Small intestine (tissue), 7 donors: ENCODE data around the gene DHX57. TPM values are rescaled to one million over a fixed set of nuclear protein-coding genes. Genes with fewer than 3 reads are reported as not detected.

ENCODE experiments used
- DNase-seq, 2 donors: peaks; one replicate each; pipeline versions ENCODE4 v3.0.0 to v3.0.0-alpha.2; 2013
- FAIRE-seq: peaks from 2 replicates; lab custom pipeline; 2012; peaks lifted over from hg19 to GRCh38; lab: Jason Lieb, UNC
- H3K27ac ChIP-seq, 3 donors: one replicate each; pipeline ENCODE4 v1.5.1; 2013; ENCODE audit warnings: low read length in 2 of 3, mild to moderate bottlenecking in 2 of 3, control low read depth in 1 of 3, inconsistent platforms in 1 of 3, low read depth in 1 of 3, moderate library complexity in 1 of 3
- H3K27me3 ChIP-seq, 3 donors: one replicate each; pipeline ENCODE4 v1.6.1; 2013; ENCODE audit warnings: low read length in 3 of 3, inconsistent platforms in 1 of 3; ENCODE audit not compliant: control insufficient read depth in 3 of 3, insufficient read depth in 3 of 3
- H3K36me3 ChIP-seq, 3 donors: one replicate each; pipeline ENCODE4 v1.6.1; 2013; ENCODE audit warnings: low read length in 3 of 3, inconsistent platforms in 1 of 3, low read depth in 1 of 3, mild to moderate bottlenecking in 1 of 3, moderate library complexity in 1 of 3; ENCODE audit not compliant: control insufficient read depth in 3 of 3, insufficient read depth in 2 of 3
- H3K4me1 ChIP-seq, 3 donors: one replicate each; pipeline ENCODE4 v1.6.1; 2013; ENCODE audit warnings: low read length in 2 of 3, inconsistent platforms in 1 of 3, low read depth in 1 of 3, mild to moderate bottlenecking in 1 of 3, moderate library complexity in 1 of 3; ENCODE audit not compliant: control insufficient read depth in 3 of 3, insufficient read depth in 2 of 3
- H3K4me3 ChIP-seq, 3 donors: one replicate each; pipeline ENCODE4 v1.5.1; 2013; ENCODE audit warnings: low read length in 3 of 3, control low read depth in 1 of 3, inconsistent platforms in 1 of 3, low read depth in 1 of 3, mild to moderate bottlenecking in 1 of 3, moderate library complexity in 1 of 3
- H3K9me3 ChIP-seq, 2 donors: one replicate each; pipeline ENCODE4 v1.6.1; 2013; ENCODE audit warnings: low read depth in 1 of 2, low read length in 1 of 2; ENCODE audit not compliant: control insufficient read depth in 2 of 2, insufficient read depth in 1 of 2
- WGBS, 3 donors: extraction: QIAGEN DNeasy Blood & Tissue Kit; methylation state at CpG; one replicate each; pipeline ENCODE4 v1.1.7; 2013; 5-methylcytosine and 5-hydroxymethylcytosine counted together
- polyA plus RNA-seq, 4 donors: library from polyadenylated mRNA; stranded (reverse) in 3 of 4; unstranded in 1 of 4; fragments of 200-250 nt in 3 of 4; fragments of 120-200 nt in 1 of 4; gene quantifications; one replicate each; pipeline versions ENCODE4 v1.2.1 to v1.2.3, GENCODE V29; 2013
- donor health status: healthy with polysubstance abuse.
- donor health status: control.
- donor health status: control.
- donor health status: Bipolar disorder and iron deficiency.
- donor health status: healthy.

Gene DHX57
- polyA plus RNA-seq, 4 donors, result 2.4 to 13.6 (median 5.8) TPM

GRCh38 chr2:38876407-38876806, 673 bp upstream of the DHX57 start:
- Histone ChIP-seq H3K27me3 (no peaks in the 10 kb centered on the region), H3K4me3 (peak overlapping the region; percentile 65 to 94 (median 69)), H3K9me3 (peaks cover 0 to 4% of the 10 kb centered on the region in 2 donors), H3K27ac (no peak overlapping the region), H3K36me3 (no peaks in the 10 kb centered on the region), H3K4me1 (peaks cover 0 to 5% (median 4%) of the 10 kb centered on the region in 3 donors)
- 18 to 35% (median 29%) methylated on average over 10 of the region's 10 CpGs for WGBS, 3 donors
- FAIRE-seq (no peak), DNase-seq (no peak)

- Histone ChIP-seq H3K9me3 (peaks cover 0 to 10% of the 10 kb centered on the region in 2 donors), H3K36me3 (no peaks in the 10 kb centered on the region), H3K27ac (peak overlapping the region in 2 of 3 donors; percentile 51 to 64), H3K4me1 (peaks cover 0 to 5% (median 4%) of the 10 kb centered on the region in 3 donors), H3K4me3 (peak overlapping the region; percentile 65 to 94 (median 69)), H3K27me3 (no peaks in the 10 kb centered on the region)
- DNase-seq (no peak), FAIRE-seq (no peak)
- 0 to 1% (median 1%) methylated on average over 10 of the region's 10 CpGs for WGBS, 3 donors
Measured at GRCh38 chr2:38875227-38875575, 533 bp downstream of the DHX57 start.

DNA sequence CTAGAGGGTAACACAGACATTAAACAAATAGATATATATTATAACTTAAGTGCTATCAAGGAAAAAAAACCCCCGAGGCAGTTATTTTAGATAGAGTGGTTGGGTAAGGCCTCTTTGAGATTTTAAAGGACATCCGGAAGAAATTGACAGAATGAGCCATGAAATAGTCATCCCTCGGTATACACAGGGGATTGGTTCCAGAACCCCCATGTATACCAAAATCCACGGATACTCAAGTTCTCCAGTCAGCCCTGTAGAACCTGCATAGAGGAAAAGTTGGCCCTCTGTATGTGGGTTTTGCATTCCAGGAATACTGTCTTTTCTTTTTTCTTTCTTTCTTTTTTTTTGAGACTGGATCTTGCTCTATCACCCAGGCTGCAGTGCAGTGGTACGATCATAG, 2.0 kb downstream of the DHX57 start:
- FAIRE-seq, result no peak

GRCh38 chr2:38871432-38871831, 4.3 kb downstream of the DHX57 start:
- Histone ChIP-seq H3K4me3 (no peak overlapping the region), H3K27me3 (no peaks in the 10 kb centered on the region), H3K36me3 (peaks cover 0 to 4% (median 2%) of the 10 kb centered on the region in 3 donors), H3K9me3 (peaks cover 0 to 10% of the 10 kb centered on the region in 2 donors), H3K27ac (no peak overlapping the region), H3K4me1 (peaks cover 0 to 4% (median under 1%) of the 10 kb centered on the region in 3 donors)
- no peak for FAIRE-seq
- no peak for DNase-seq
- WGBS, 3 donors, result 97 to 98% (median 98%) methylated on average over 3 of the region's 3 CpGs

More for the DNA sequence above, 2.0 kb downstream of the DHX57 start:
- no peaks in the 10 kb centered on the region for H3K36me3 ChIP-seq
- H3K4me1 ChIP-seq, result peaks cover 0 to 5% (median 4%) of the 10 kb centered on the region in 3 donors
- H3K4me3 ChIP-seq, result no peak overlapping the region
- peaks cover 0 to 10% of the 10 kb centered on the region in 2 donors for H3K9me3 ChIP-seq
- no peaks in the 10 kb centered on the region for H3K27me3 ChIP-seq
- WGBS, 3 donors, result 75 to 77% (median 76%) methylated on average over 5 of the region's 5 CpGs
- no peak overlapping the region for H3K27ac ChIP-seq
- no peak for DNase-seq

GRCh38 chr2:38866773-38867443, 8.8 kb downstream of the DHX57 start:
- no peaks in the 10 kb centered on the region for H3K27me3 ChIP-seq
- H3K4me3 ChIP-seq, result no peak overlapping the region
- DNase-seq (no peak), FAIRE-seq (no peak)
- H3K27ac ChIP-seq, result no peak overlapping the region
- WGBS, 3 donors, result 90 to 94% (median 91%) methylated on average over 3 of the region's 3 CpGs
- no peaks in the 10 kb centered on the region for H3K4me1 ChIP-seq
- peaks cover 0 to 10% of the 10 kb centered on the region in 2 donors for H3K9me3 ChIP-seq
- H3K36me3 ChIP-seq, result peaks cover 0 to 4% (median 4%) of the 10 kb centered on the region in 3 donors

- no peaks in the 10 kb centered on the region for H3K9me3 ChIP-seq
- 31 to 56% (median 31%) methylated on average over 2 of the region's 2 CpGs for WGBS, 3 donors
- H3K36me3 ChIP-seq, result peaks cover 2 to 10% (median 7%) of the 10 kb centered on the region in 3 donors
- peak overlapping the region in 1 of 3 donors; percentile 9 for H3K4me3 ChIP-seq
- H3K27me3 ChIP-seq, result no peaks in the 10 kb centered on the region
- no peak for FAIRE-seq
- peak; percentile 16 to 59 for DNase-seq
- H3K27ac ChIP-seq, result peak overlapping the region in 1 of 3 donors; percentile 61
- H3K4me1 ChIP-seq, result no peaks in the 10 kb centered on the region
Measured at GRCh38 chr2:38863061-38863695, 12.6 kb downstream of the DHX57 start.

DNA sequence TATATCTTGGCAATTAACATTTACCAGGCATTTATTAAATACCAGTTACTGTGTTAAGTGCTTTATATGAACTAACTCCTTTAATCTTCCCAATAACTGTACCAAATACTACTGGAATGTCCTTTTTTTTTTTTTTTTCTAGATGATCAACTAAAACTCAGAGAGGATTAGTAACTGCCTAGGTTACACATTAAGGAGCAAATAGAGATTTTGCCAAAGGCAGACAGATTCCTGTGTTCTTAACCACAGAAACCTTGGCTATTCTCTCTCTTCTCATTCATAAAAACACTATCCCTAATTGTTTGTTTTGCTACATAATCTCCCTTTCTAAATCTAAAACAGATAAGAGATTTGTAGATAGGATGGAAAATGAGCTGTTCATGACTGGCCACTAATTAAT, 13.3 kb downstream of the DHX57 start:
- DNase-seq (no peak), FAIRE-seq (no peak)
- no peak overlapping the region for H3K4me3 ChIP-seq
- H3K27me3 ChIP-seq, result no peaks in the 10 kb centered on the region
- peaks cover 2 to 7% (median 7%) of the 10 kb centered on the region in 3 donors for H3K36me3 ChIP-seq
- H3K9me3 ChIP-seq, result no peaks in the 10 kb centered on the region
- H3K4me1 ChIP-seq, result no peaks in the 10 kb centered on the region
- H3K27ac ChIP-seq, result peak overlapping the region in 1 of 3 donors; percentile 61

DNA sequence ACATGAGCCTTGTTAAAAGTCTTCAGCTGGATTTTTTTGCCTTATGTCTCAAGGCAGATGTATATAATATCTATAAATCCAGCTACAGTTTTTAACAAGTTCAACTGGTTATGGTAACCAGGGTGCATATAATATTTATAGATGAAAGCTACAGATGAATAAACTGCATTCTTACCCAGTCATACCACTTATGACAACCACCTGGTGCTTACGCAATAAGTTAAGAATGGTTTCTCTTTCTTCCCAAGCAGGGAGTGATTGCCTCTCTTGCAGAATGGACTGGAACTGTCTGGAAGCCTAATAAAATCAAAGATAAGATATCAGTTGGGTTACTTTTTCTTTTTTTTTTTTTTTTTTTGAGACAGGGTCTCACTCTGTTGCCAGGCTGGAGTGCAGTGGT, 19.6 kb downstream of the DHX57 start:
- Histone ChIP-seq H3K27ac (peak overlapping the region in 1 of 3 donors; percentile 24), H3K4me1 (no peaks in the 10 kb centered on the region), H3K9me3 (no peaks in the 10 kb centered on the region), H3K4me3 (no peak overlapping the region), H3K27me3 (no peaks in the 10 kb centered on the region), H3K36me3 (peaks cover 3 to 19% (median 11%) of the 10 kb centered on the region in 3 donors)
- DNase-seq (peak; percentile 28 to 84), FAIRE-seq (no peak)
- WGBS, 3 donors, result 82 to 90% (median 86%) methylated on average over 1 of the region's 1 CpG
